HL-60 (cell line): ENCODE measurements around the gene SOST.

Experiments used
- CTCF ChIP-seq: IDR thresholded peaks from one replicate; pipeline ENCODE4 v1.5.1; 2011; ENCODE audit warnings: low read length, control low read depth, inconsistent platforms; ENCODE audit not compliant: insufficient read depth
- GABPA ChIP-seq: IDR thresholded peaks from 2 replicates; pipeline ENCODE4 v1.6.1; 2012; ENCODE audit warnings: low read depth
- REST ChIP-seq: IDR thresholded peaks from 2 replicates; pipeline ENCODE4 v1.6.1; 2012; ENCODE audit warnings: low read depth; ENCODE audit not compliant: insufficient replicate concordance

GRCh38 chr17:43768382-43768781, 9.8 kb upstream of the SOST start:
- TF ChIP-seq GABPA (no peak), CTCF (no peak), REST (no peak)
